Measurements from ENCODE around the gene PJVK. TPM values are rescaled to one million over a fixed set of nuclear protein-coding genes. Genes with fewer than 3 reads are reported as not detected.
A peak's percentile ranks its signal among the peaks of the same experiment; 100 is the strongest.
"Not testable (repeated sequence)": the region's sequence is repeated elsewhere in the genome, so short reads cannot be mapped to it uniquely, and the experiment has no call there.

The PJVK gene
- total RNA-seq, 2 experiments from 2014 or later = 4.0 to 6.9 TPM

DNA sequence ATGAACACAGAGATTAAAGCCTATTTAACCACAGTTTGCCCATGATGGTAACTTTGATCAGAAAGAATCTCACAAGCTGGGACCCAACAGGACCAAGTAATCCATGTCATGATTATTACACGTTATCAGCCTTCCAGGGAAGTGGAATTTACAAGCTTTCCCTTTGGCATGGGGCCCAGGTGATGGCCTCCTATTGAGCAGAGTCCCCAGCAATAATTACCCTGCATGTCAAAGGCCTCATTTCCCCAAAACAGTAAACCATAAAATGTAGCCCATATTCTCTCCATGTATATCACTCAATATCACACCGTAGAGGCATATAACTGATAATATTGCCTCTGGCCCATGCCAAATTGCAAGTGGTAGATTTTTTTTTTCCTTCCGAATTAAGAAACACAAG lies 39.1 kb upstream of the PJVK start:
- no peak for TF ChIP-seq EZH2phosphoT487 (IDR thresholded peaks at IDR 0.05; ENCODE audit: borderline replicate concordance, low read depth, low read length)
- TF ChIP-seq, protein P1, sequence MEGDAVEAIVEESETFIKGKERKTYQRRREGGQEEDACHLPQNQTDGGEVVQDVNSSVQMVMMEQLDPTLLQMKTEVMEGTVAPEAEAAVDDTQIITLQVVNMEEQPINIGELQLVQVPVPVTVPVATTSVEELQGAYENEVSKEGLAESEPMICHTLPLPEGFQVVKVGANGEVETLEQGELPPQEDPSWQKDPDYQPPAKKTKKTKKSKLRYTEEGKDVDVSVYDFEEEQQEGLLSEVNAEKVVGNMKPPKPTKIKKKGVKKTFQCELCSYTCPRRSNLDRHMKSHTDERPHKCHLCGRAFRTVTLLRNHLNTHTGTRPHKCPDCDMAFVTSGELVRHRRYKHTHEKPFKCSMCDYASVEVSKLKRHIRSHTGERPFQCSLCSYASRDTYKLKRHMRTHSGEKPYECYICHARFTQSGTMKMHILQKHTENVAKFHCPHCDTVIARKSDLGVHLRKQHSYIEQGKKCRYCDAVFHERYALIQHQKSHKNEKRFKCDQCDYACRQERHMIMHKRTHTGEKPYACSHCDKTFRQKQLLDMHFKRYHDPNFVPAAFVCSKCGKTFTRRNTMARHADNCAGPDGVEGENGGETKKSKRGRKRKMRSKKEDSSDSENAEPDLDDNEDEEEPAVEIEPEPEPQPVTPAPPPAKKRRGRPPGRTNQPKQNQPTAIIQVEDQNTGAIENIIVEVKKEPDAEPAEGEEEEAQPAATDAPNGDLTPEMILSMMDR (conservative IDR thresholded peaks at IDR 0.05; ENCODE audit: low read length) = no peak
- H3K4me3 ChIP-seq (ENCODE audit: low read depth, low read length, poor library complexity, severe bottlenecking) = no peak overlapping the region
- intact Hi-C loops (cut with micrococcal nuclease; ENCODE audit: unreplicated experiment) = loop anchor here (5.0 kb wide), 1 partner anchor 300 kb away; the partner anchor contains the start of gene RBM45
- no peak for DNase-seq (ENCODE audit: low spot score)
- H4K20me1 ChIP-seq (ENCODE audit: insufficient read depth, low read length) = no peaks in the 10 kb centered on the region
- no peaks in the 10 kb centered on the region for H3K9me3 ChIP-seq (ENCODE audit: low read length)
- peaks cover 16% of the 10 kb centered on the region for H3K4me1 ChIP-seq (ENCODE audit: insufficient read depth, low read length, poor library complexity, severe bottlenecking)
- no TSS peak for BruUV-seq (replicated peaks)
- H3K79me2 ChIP-seq (ENCODE audit: insufficient read depth, low read depth, low read length) = no peaks in the 10 kb centered on the region
- ChIA-PET CTCF (ENCODE audit: unreplicated experiment) (no interaction called here), POLR2A (no interaction called here)
- H2AFZ ChIP-seq (ENCODE audit: low read length) = no peak overlapping the region
- H3K27ac ChIP-seq (ENCODE audit: low read depth, low read length, poor library complexity, severe bottlenecking) = no peak overlapping the region
- H3K4me2 ChIP-seq (ENCODE audit: low read length) = no peak overlapping the region
- H3K36me3 ChIP-seq (ENCODE audit: insufficient read depth, low read length) = no peaks in the 10 kb centered on the region
- no peaks in the 10 kb centered on the region for H3K9me2 ChIP-seq (ENCODE audit: insufficient read depth, low read length)

DNA sequence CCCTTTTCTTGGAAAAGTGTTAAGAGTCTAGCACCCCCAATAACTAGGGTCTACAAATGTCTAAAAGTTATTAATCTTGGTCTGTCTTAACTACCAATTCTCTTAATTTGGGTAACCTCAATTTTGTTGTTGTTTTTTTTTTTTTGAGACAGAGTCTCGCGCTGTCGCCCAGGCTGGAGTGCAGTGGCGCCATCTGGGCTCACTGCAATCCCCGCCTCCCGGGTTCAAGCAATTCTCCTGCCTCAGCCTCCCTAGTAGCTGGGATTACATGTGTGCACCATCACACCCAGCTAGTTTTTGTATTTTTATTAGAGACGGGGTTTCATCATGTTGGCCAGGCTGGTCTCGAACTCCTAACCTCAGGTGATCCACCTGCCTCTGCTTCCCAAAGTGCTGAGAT lies 38.7 kb upstream of the PJVK start:
- peaks cover 16% of the 10 kb centered on the region for H3K4me1 ChIP-seq (ENCODE audit: insufficient read depth, low read length, poor library complexity, severe bottlenecking)
- H3K9me3 ChIP-seq (ENCODE audit: low read length); H3K4me2 ChIP-seq (ENCODE audit: low read length); H3K79me2 ChIP-seq (ENCODE audit: insufficient read depth, low read depth, low read length); DNase-seq (ENCODE audit: low spot score); H4K20me1 ChIP-seq (ENCODE audit: insufficient read depth, low read length); H3K36me3 ChIP-seq (ENCODE audit: insufficient read depth, low read length); BruUV-seq (replicated peaks); POLR2A ChIA-PET; H2AFZ ChIP-seq (ENCODE audit: low read length); H3K9me2 ChIP-seq (ENCODE audit: insufficient read depth, low read length); CTCF ChIA-PET (ENCODE audit: unreplicated experiment); H3K27ac ChIP-seq (ENCODE audit: low read depth, low read length, poor library complexity, severe bottlenecking); H3K4me3 ChIP-seq (ENCODE audit: low read depth, low read length, poor library complexity, severe bottlenecking): not testable (repeated sequence)
- intact Hi-C loops (cut with micrococcal nuclease; ENCODE audit: unreplicated experiment) = loop anchor here (5.0 kb wide), 1 partner anchor 300 kb away; the partner anchor contains the start of gene RBM45

DNA sequence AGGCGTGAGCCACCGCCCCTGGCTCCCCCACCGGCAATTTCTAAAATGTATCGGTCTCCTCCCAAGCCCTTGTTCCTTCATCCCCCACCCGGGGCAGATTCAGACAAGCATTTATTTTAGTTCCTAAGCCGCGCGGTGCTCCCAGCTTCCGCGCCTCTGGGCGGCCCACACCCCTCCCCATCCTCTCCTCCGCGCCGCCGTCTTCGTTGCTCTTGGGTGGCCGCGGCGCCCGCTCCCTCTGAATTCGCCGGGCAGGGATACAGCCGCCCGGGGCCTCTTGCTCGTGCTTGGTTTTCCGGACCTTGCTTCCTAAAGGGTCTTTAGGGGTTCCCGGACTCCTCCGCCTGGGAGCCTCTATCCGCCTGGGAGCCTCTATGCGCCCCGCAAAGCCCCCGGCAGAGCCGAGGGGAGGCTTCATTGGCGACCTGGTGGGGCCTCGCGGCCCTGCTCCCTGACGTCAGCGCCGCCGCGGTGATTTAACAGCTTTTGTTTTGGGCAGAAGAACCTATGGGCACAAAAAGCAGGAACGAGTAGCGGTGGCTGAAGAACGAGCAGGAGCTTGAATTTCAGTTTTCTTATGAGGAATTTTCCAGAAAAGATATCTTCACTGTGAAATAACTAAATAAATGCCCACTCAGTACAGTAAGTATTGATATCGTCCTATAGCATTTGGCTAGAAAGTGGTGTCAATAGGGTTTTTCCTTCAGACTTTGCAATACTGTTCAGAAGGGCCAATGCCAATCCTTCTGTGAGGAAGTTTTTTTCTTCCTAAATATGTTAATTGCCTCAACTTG lies 37.5 kb upstream of the PJVK start:
- DNase-seq (ENCODE audit: low spot score) = no peak
- ChIA-PET CTCF (ENCODE audit: unreplicated experiment) (interaction anchor here (1.2 kb wide), 1 partner anchor 9 kb away, joined by 5 read pairs; no protein-coding TSS in a partner anchor), POLR2A (interaction anchor here (0.8 to 1.3 kb wide), 4 partner anchors 15 to 303 kb away, joined by 3 to 4 read pairs (median 3); partner anchors contain the start of genes PJVK and PRKRA)
- no peaks in the 10 kb centered on the region for H3K9me3 ChIP-seq (ENCODE audit: low read length)
- peak overlapping the region; percentile 98 for H2AFZ ChIP-seq (ENCODE audit: low read length)
- no peaks in the 10 kb centered on the region for H3K79me2 ChIP-seq (ENCODE audit: insufficient read depth, low read depth, low read length)
- no TSS peak for BruUV-seq (replicated peaks)
- peaks cover 16% of the 10 kb centered on the region for H3K4me1 ChIP-seq (ENCODE audit: insufficient read depth, low read length, poor library complexity, severe bottlenecking)
- intact Hi-C loops (cut with micrococcal nuclease; ENCODE audit: unreplicated experiment) = loop anchor here (5.0 kb wide), 1 partner anchor 301 kb away; the partner anchor contains the start of gene RBM45
- no peak overlapping the region for H3K27ac ChIP-seq (ENCODE audit: low read depth, low read length, poor library complexity, severe bottlenecking)
- H3K4me2 ChIP-seq (ENCODE audit: low read length) = peak overlapping the region; percentile 66
- H3K36me3 ChIP-seq (ENCODE audit: insufficient read depth, low read length) = no peaks in the 10 kb centered on the region
- H3K9me2 ChIP-seq (ENCODE audit: insufficient read depth, low read length) = no peaks in the 10 kb centered on the region
- TF ChIP-seq, protein P1 (conservative IDR thresholded peaks at IDR 0.05; ENCODE audit: low read length) = no peak
- TF ChIP-seq EZH2phosphoT487 (IDR thresholded peaks at IDR 0.05; ENCODE audit: borderline replicate concordance, low read depth, low read length) = no peak
- H3K4me3 ChIP-seq (ENCODE audit: low read depth, low read length, poor library complexity, severe bottlenecking) = peak overlapping the region; percentile 39
- no peaks in the 10 kb centered on the region for H4K20me1 ChIP-seq (ENCODE audit: insufficient read depth, low read length)

All from OCI-LY7 (cell line).